RWPE2 (cell line): ENCODE data around the gene ARID3A.

Experiments
- ATAC-seq: fragments of 200-7000 bp; cut with Tn5 transposase; 3 replicates; pipeline ENCODE4 v1.9.1; 2021; ENCODE audit warnings: low read depth
- DNase-seq: peaks from one replicate; pipeline ENCODE4 v3.0.0-alpha.2; 2020; ENCODE audit warnings: low spot score
- H3K27ac ChIP-seq: fragments of 450-650 bp; 2 replicates; pipeline ENCODE4 v1.5.1; 2017; ENCODE audit warnings: mild to moderate bottlenecking; ENCODE audit not compliant: poor library complexity, severe bottlenecking
- H3K27me3 ChIP-seq: fragments of 250-450 bp; sonication (Bioruptor Pico); 2 replicates; pipeline ENCODE4 v1.5.1; 2021; ENCODE audit warnings: mild to moderate bottlenecking, moderate library complexity; ENCODE audit not compliant: insufficient read depth, poor library complexity, severe bottlenecking
- H3K36me3 ChIP-seq: fragments of 250-450 bp; sonication (Bioruptor Pico); 2 replicates; pipeline ENCODE4 v1.5.1; 2020; ENCODE audit warnings: low read depth, mild to moderate bottlenecking, moderate library complexity
- H3K4me1 ChIP-seq: fragments of 250-450 bp; sonication (Bioruptor Pico); 2 replicates; pipeline ENCODE4 v1.5.1; 2021; ENCODE audit warnings: mild to moderate bottlenecking, moderate library complexity; ENCODE audit not compliant: insufficient read depth, poor library complexity, severe bottlenecking
- H3K4me3 ChIP-seq: fragments of 250-450 bp; sonication (Bioruptor Pico); 2 replicates; pipeline ENCODE4 v1.5.1; 2021; ENCODE audit warnings: mild to moderate bottlenecking, moderate library complexity; ENCODE audit not compliant: severe bottlenecking
- H3K9me3 ChIP-seq: fragments of 250-450 bp; sonication (Bioruptor Pico); 2 replicates; pipeline ENCODE4 v1.5.1; 2021; ENCODE audit warnings: mild to moderate bottlenecking, moderate library complexity; ENCODE audit not compliant: severe bottlenecking
- CTCF ChIP-seq: fragments of 450-650 bp; IDR thresholded peaks from one replicate; pipeline ENCODE4 v1.5.1; 2017; ENCODE audit warnings: mild to moderate bottlenecking, moderate library complexity; ENCODE audit not compliant: poor library complexity, severe bottlenecking

Gene ARID3A

DNA sequence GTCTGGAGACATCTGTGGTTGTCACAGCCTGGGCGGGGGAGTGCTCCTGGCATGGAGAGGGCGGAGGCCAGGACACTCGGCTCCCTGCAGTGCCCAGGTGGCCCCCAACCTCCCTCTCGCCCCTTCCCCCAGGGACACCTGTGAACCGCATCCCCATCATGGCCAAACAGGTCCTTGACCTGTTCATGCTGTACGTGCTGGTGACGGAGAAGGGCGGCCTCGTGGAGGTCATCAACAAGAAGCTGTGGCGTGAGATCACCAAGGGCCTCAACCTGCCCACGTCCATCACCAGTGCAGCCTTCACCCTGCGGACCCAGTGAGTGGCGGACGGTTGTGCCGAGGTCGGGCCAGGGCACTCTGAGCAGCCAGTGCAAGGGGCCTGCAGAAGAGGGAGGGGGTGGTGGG is 38.3 kb downstream of the ARID3A start:
- peaks cover 21% of the 10 kb centered on the region for H3K36me3 ChIP-seq
- ATAC-seq, result no peak

GRCh38 chr19:964761-965694 is 39.2 kb downstream of the ARID3A start:
- no peak for DNase-seq
- H3K36me3 ChIP-seq, result peaks cover 28% of the 10 kb centered on the region
- no peak for TF ChIP-seq CTCF

More for the DNA sequence above, 38.3 kb downstream of the ARID3A start:
- TF ChIP-seq CTCF, result no peak
- Histone ChIP-seq H3K27me3 (no peaks in the 10 kb centered on the region), H3K4me1 (peaks cover 1% of the 10 kb centered on the region), H3K4me3 (no peak overlapping the region), H3K27ac (no peak overlapping the region), H3K9me3 (no peaks in the 10 kb centered on the region)
- peak; percentile 46 for DNase-seq

GRCh38 chr19:966485-967088 is 40.8 kb downstream of the ARID3A start:
- Histone ChIP-seq H3K27me3 (no peaks in the 10 kb centered on the region), H3K4me3 (no peak overlapping the region), H3K4me1 (no peaks in the 10 kb centered on the region), H3K27ac (no peak overlapping the region), H3K9me3 (peaks cover 3% of the 10 kb centered on the region), H3K36me3 (peaks cover 43% of the 10 kb centered on the region)
- no peak for TF ChIP-seq CTCF
- DNase-seq (no peak), ATAC-seq (no peak)

More at GRCh38 chr19:964761-965694, 39.2 kb downstream of the ARID3A start:
- H3K4me1 ChIP-seq, result no peaks in the 10 kb centered on the region
- H3K27ac ChIP-seq, result no peak overlapping the region
- no peak overlapping the region for H3K4me3 ChIP-seq
- no peak for ATAC-seq
- H3K9me3 ChIP-seq, result no peaks in the 10 kb centered on the region
- no peaks in the 10 kb centered on the region for H3K27me3 ChIP-seq

GRCh38 chr19:970695-971094 is 44.9 kb downstream of the ARID3A start:
- Histone ChIP-seq H3K27me3 (no peaks in the 10 kb centered on the region), H3K36me3 (peaks cover 36% of the 10 kb centered on the region), H3K4me1 (no peaks in the 10 kb centered on the region), H3K9me3 (peaks cover 3% of the 10 kb centered on the region), H3K4me3 (no peak overlapping the region), H3K27ac (no peak overlapping the region)
- ATAC-seq (no peak), DNase-seq (no peak)
- TF ChIP-seq CTCF, result peak; percentile 36
